Tibial nerve (tissue), 4 donors: ENCODE results near the gene UQCC3. TPM values are rescaled to one million over a fixed set of nuclear protein-coding genes. Genes with fewer than 3 reads are reported as not detected.

Experiments used
- DNase-seq, 2 donors: peaks; one replicate each; pipeline ENCODE4 v3.0.0-alpha.2; 2019; ENCODE audit warnings: low spot score in 2 of 2
- H3K27ac ChIP-seq, 4 donors: fragments of 200-600 bp; sonication (generic) in 3 of 4; one replicate each; pipeline ENCODE4 v1.5.1; 2017 to 2019; ENCODE audit warnings: mild to moderate bottlenecking in 1 of 4
- H3K27me3 ChIP-seq, 2 donors: fragments of 200-600 bp; sonication (generic) in 1 of 2; one replicate each; pipeline versions ENCODE4 v1.5.1 to v1.6.0; 2017 to 2019
- H3K36me3 ChIP-seq, 3 donors: fragments of 200-600 bp; sonication (generic); one replicate each; pipeline ENCODE4 v1.5.1; 2018 to 2019
- H3K4me1 ChIP-seq, 4 donors: fragments of 200-600 bp; sonication (generic) in 3 of 4; one replicate each; pipeline ENCODE4 v1.5.1; 2017 to 2019
- H3K4me3 ChIP-seq, 4 donors: fragments of 200-600 bp; sonication (generic) in 3 of 4; one replicate each; pipeline ENCODE4 v1.5.1; 2017 to 2019; ENCODE audit warnings: mild to moderate bottlenecking in 1 of 4, moderate library complexity in 1 of 4
- H3K9me3 ChIP-seq, 4 donors: fragments of 200-600 bp; sonication (generic) in 3 of 4; one replicate each; pipeline ENCODE4 v1.5.1; 2017 to 2019
- EP300 ChIP-seq, 2 donors: sonication (generic); formaldehyde crosslinking; IDR thresholded peaks; one replicate each; pipeline ENCODE4 v1.6.1; 2017; ENCODE audit warnings: antibody characterized with exemption in 2 of 2, mild to moderate bottlenecking in 1 of 2
- POLR2A ChIP-seq, 2 donors: fragments of 450-650 bp; IDR thresholded peaks; one replicate each; pipeline ENCODE4 v1.6.1; 2017; ENCODE audit warnings: antibody characterized with exemption in 2 of 2, mild to moderate bottlenecking in 2 of 2, moderate library complexity in 2 of 2
- WGBS, 2 donors: methylation state at CpG; one replicate each; pipeline ENCODE4 v1.1.5; 2018; 5-methylcytosine and 5-hydroxymethylcytosine counted together
- total RNA-seq, 4 donors: library from RNA; depleted of rRNA; stranded (reverse); fragments of >200 nt; gene quantifications; one replicate each; pipeline ENCODE4 v1.1.0, GENCODE V29; 2016
- TF ChIP-seq, protein P1 (sequence below), 5 experiments: fragments of 200-600 bp in 3 of 5; fragments of 450-650 bp in 2 of 5; sonication (generic) in 3 of 5; IDR thresholded peaks; one replicate each; pipeline ENCODE4 v1.5.1; 2016 to 2019; ENCODE audit warnings: antibody characterized with exemption in 5 of 5, mild to moderate bottlenecking in 3 of 5, moderate library complexity in 2 of 5

Gene UQCC3
- total RNA-seq, 4 donors from 2014 or later: 7.6 to 22.2 (median 14.6) TPM

DNA sequence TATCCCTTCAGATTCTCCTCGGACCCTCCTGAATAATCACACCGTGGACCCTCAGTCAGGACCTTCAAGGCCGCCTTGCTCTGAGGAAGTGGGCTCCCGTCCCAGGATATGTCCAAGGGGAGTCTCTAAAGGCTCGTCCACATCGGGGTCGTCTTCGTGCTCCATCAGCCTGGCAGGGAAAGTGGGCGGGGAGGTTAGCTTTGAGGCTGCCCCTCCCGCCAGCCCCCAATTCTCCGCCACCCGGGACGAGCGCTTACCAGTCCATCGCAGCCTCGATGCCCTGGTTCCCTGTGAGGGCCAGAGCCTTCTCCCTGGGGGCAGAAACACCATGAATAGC is 6.9 kb downstream of the UQCC3 start:
- Histone ChIP-seq H3K36me3 (peaks cover 0 to 46% (median 0%) of the 10 kb centered on the region in 3 donors), H3K9me3 (no peaks in the 10 kb centered on the region), H3K27ac (peak overlapping the region; percentile 60 to 93 (median 90)), H3K4me1 (peaks cover 0 to 59% (median 15%) of the 10 kb centered on the region in 4 donors), H3K27me3 (no peaks in the 10 kb centered on the region), H3K4me3 (peak overlapping the region; percentile 78 to 97 (median 93))
- TF ChIP-seq EP300 (IDR thresholded peaks at IDR 0.05) (no peak), POLR2A (IDR thresholded peaks at IDR 0.05) (no peak)
- TF ChIP-seq, protein P1, sequence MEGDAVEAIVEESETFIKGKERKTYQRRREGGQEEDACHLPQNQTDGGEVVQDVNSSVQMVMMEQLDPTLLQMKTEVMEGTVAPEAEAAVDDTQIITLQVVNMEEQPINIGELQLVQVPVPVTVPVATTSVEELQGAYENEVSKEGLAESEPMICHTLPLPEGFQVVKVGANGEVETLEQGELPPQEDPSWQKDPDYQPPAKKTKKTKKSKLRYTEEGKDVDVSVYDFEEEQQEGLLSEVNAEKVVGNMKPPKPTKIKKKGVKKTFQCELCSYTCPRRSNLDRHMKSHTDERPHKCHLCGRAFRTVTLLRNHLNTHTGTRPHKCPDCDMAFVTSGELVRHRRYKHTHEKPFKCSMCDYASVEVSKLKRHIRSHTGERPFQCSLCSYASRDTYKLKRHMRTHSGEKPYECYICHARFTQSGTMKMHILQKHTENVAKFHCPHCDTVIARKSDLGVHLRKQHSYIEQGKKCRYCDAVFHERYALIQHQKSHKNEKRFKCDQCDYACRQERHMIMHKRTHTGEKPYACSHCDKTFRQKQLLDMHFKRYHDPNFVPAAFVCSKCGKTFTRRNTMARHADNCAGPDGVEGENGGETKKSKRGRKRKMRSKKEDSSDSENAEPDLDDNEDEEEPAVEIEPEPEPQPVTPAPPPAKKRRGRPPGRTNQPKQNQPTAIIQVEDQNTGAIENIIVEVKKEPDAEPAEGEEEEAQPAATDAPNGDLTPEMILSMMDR (IDR thresholded peaks at IDR 0.05): no peak
- DNase-seq: no peak
- 4 to 5% methylated on average over 13 to 15 of the region's 16 CpGs for WGBS, 2 donors

DNA sequence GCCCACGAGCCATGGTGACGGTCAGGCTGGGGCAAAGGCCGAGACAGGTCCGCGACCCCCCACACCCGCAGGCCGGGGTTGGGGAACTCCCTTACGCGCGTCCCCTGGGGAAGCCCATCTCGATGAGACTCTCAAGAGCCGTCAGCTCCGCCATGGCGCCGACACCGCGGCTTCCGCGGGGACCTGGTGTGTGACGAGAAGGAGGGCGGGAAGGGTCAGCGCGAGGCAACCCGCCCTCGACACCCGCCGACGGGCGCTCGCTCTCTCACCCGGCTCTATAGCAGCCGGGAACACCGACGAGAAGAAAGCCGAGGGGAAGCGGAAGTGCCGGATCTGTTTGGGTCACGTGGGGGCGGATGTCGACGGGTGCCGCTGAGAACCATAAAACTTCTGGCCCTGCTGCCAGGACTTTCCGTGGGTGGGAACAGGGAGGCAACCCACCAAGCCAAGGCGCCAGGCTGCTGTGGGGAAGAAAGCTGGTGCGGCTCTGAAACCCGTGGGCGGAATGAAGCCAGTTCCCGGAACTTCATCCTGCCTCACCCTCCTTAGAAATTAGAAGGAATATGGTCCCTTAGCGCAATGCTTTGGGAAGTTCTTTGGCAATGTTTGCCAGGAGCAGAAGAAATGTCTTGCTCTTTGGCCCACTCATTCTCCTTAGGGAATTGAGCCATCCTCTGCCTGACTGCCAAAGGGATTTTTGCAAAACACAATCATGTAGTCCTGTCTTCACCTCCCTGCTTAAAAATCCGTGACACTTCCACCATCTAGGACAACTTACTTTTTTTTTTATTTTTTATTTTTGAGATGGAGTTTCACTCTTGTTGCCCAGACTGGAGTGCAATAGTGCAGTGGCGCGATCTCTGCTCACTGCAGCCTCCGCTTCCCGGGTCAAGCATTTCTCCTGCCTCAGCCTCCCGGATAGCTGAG is 7.6 kb downstream of the UQCC3 start, which contains the start of gene UBXN1:
Gene UBXN1 (minus strand): TSS at position 304 of the 927 bp plus-strand sequence. CDS start 150 bp downstream, at position 154.
- no peaks in the 10 kb centered on the region for H3K27me3 ChIP-seq
- H3K4me1 ChIP-seq: peaks cover 0 to 53% (median 15%) of the 10 kb centered on the region in 4 donors
- peak within 1 kb of the TSS; percentile 60 to 93 (median 90) for H3K27ac ChIP-seq
- H3K4me3 ChIP-seq: peak within 1 kb of the TSS; percentile 78 to 97 (median 93)
- DNase-seq: peak; percentile 89 to 94
- peaks cover 0 to 40% (median 0%) of the 10 kb centered on the region in 3 donors for H3K36me3 ChIP-seq
- WGBS, 2 donors: 8 to 9% methylated on average over 31 to 33 of the region's 55 CpGs
- no peaks in the 10 kb centered on the region for H3K9me3 ChIP-seq
- TF ChIP-seq POLR2A (IDR thresholded peaks at IDR 0.05) (peak in 1 of 2 donors; percentile 53), EP300 (IDR thresholded peaks at IDR 0.05) (peak; percentile 67 to 95)
- TF ChIP-seq, protein P1 (IDR thresholded peaks at IDR 0.05): peak in 1 of 5 experiments; percentile 38

DNA sequence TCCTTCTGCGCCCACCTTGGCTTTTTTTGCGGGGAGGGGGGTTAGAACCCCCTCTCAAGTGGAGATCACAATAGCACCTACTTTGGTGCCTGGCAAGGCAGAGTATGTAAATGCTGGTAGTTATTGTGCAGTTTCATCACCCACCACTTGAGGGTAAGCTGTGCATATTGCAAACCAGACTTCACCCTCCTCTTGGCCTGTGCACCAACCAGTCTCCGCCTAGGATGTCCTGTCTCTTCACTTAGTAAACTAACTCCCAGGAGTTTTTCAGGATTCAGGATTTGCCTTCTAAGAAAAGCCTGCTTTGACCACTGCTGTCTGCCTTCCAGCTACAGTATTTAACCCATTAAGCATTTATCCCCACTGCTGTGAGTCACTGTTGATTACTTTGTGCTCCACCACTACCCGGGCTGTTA is 9.4 kb downstream of the UQCC3 start:
- TF ChIP-seq, protein P1 (IDR thresholded peaks at IDR 0.05): peak; percentile 37 to 71 (median 39)
- TF ChIP-seq POLR2A (IDR thresholded peaks at IDR 0.05) (no peak), EP300 (IDR thresholded peaks at IDR 0.05) (peak in 1 of 2 donors; percentile 28)
- DNase-seq: peak in 1 of 2 donors; percentile 69
- WGBS, 2 donors: 43 to 47% methylated on average over 4 of the region's 4 CpGs
- H3K9me3 ChIP-seq: no peaks in the 10 kb centered on the region
- H3K36me3 ChIP-seq: peaks cover 0 to 22% (median 0%) of the 10 kb centered on the region in 3 donors
- H3K4me3 ChIP-seq: no peak overlapping the region
- H3K27ac ChIP-seq: peak overlapping the region in 2 of 4 donors; percentile 36 to 43
- peaks cover 0 to 47% (median 15%) of the 10 kb centered on the region in 4 donors for H3K4me1 ChIP-seq
- no peaks in the 10 kb centered on the region for H3K27me3 ChIP-seq

DNA sequence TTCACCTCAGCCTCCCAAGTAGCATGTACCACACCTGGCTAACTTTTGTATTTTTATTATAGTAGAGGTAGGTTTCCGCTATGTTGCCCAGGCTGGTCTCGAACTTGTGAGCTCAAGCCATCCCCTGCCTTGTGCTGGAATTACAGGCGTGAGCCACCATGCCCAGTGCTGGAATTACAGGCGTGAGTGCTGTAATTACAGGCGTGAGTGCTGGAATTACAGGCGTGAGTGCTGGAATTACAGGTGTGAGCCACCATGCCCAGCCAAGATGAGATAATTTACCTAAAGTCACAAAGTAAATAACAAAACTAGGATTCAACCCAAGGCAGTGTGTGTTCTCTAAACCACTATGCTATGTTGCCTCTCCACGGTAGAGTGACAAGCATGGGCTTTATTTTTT is 11.0 kb downstream of the UQCC3 start:
- 91 to 93% methylated on average over 7 of the region's 7 CpGs for WGBS, 2 donors
- Histone ChIP-seq H3K9me3 (no peaks in the 10 kb centered on the region), H3K27ac (no peak overlapping the region), H3K36me3 (peaks cover 0 to 5% (median 0%) of the 10 kb centered on the region in 3 donors), H3K4me1 (peaks cover 0 to 35% (median 14%) of the 10 kb centered on the region in 4 donors), H3K27me3 (peaks cover 0 to 2% of the 10 kb centered on the region in 2 donors), H3K4me3 (no peak overlapping the region)
- TF ChIP-seq EP300 (IDR thresholded peaks at IDR 0.05): no peak
- TF ChIP-seq, protein P1 (IDR thresholded peaks at IDR 0.05): no peak
- no peak for TF ChIP-seq POLR2A (IDR thresholded peaks at IDR 0.05)
- no peak for DNase-seq
